Neural cell (in vitro differentiated cells): ENCODE data around the gene ANKS1A.

ENCODE experiments used
- EP300 ChIP-seq: fragments of 450-650 bp; conservative IDR thresholded peaks from 2 replicates; pipeline ENCODE4 v1.6.1; 2014; ENCODE audit warnings: antibody characterized with exemption, mild to moderate bottlenecking, moderate library complexity; ENCODE audit not compliant: poor library complexity, severe bottlenecking
- EZH2 ChIP-seq: fragments of 200-600, 300-800 bp; shearing (Covaris generic), sonication (generic); IDR thresholded peaks from 2 replicates; pipeline ENCODE4 v1.6.1; 2014; ENCODE audit warnings: antibody characterized with exemption, low read length, borderline replicate concordance, mild to moderate bottlenecking; ENCODE audit not compliant: insufficient read depth, poor library complexity, severe bottlenecking
- MXI1 ChIP-seq: fragments of 450-650 bp; conservative IDR thresholded peaks from 2 replicates; pipeline ENCODE4 v1.6.1; 2014; ENCODE audit warnings: antibody characterized with exemption, mild to moderate bottlenecking; ENCODE audit not compliant: poor library complexity, severe bottlenecking
- POLR2AphosphoS5 ChIP-seq: IDR thresholded peaks from 2 replicates; pipeline ENCODE4 v1.6.1; 2012
- RAD21 ChIP-seq: fragments of 450-650 bp; conservative IDR thresholded peaks from 2 replicates; pipeline ENCODE4 v1.6.1; 2014; ENCODE audit warnings: antibody characterized with exemption, mild to moderate bottlenecking, moderate library complexity
- REST ChIP-seq: IDR thresholded peaks from 2 replicates; pipeline ENCODE4 v1.6.1; 2012; ENCODE audit warnings: borderline replicate concordance
- SMC3 ChIP-seq: fragments of 450-650 bp; conservative IDR thresholded peaks from 2 replicates; pipeline ENCODE4 v1.6.1; 2014; ENCODE audit warnings: antibody characterized with exemption, mild to moderate bottlenecking, moderate library complexity; ENCODE audit not compliant: poor library complexity
- TF ChIP-seq, protein P1 (sequence below): fragments of 450-650 bp; IDR thresholded peaks from 2 replicates; pipeline ENCODE4 v1.5.1; 2014; ENCODE audit warnings: antibody characterized with exemption, mild to moderate bottlenecking, moderate library complexity; ENCODE audit not compliant: poor library complexity, severe bottlenecking

DNA sequence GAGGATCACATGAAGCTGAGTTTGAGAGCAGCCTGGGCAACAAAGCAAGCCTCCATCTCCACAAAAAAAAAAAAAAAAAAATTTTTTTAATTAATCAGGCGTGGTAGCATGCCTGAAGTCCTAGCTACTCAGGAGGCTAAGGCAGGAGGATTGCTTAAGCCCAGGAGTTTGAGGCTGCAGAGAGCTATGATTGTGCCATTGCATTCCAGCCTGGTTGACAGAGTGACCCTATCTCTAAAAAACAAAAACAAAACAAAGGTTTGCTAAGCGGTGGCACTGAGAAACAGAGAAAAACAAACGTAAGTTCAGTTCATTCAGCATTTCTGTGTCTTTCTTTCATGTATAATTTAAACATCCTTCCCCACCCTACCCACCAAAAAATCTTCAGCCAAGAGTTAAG is 78.4 kb downstream of the ANKS1A start:
- TF ChIP-seq, protein P1, sequence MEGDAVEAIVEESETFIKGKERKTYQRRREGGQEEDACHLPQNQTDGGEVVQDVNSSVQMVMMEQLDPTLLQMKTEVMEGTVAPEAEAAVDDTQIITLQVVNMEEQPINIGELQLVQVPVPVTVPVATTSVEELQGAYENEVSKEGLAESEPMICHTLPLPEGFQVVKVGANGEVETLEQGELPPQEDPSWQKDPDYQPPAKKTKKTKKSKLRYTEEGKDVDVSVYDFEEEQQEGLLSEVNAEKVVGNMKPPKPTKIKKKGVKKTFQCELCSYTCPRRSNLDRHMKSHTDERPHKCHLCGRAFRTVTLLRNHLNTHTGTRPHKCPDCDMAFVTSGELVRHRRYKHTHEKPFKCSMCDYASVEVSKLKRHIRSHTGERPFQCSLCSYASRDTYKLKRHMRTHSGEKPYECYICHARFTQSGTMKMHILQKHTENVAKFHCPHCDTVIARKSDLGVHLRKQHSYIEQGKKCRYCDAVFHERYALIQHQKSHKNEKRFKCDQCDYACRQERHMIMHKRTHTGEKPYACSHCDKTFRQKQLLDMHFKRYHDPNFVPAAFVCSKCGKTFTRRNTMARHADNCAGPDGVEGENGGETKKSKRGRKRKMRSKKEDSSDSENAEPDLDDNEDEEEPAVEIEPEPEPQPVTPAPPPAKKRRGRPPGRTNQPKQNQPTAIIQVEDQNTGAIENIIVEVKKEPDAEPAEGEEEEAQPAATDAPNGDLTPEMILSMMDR: no peak
- TF ChIP-seq POLR2AphosphoS5 (no peak), EP300 (no peak), SMC3 (no peak), REST (no peak), RAD21 (no peak), MXI1 (no peak), EZH2 (no peak)
